ENCODE results near the gene SLC2A1.

The SLC2A1 gene

GRCh38 chr1:42915456-42915855, 43.2 kb downstream of the SLC2A1 start:
- TF ChIP-seq CTCF (IDR thresholded peaks at IDR 0.05; ENCODE audit: insufficient read depth, low read length) (no peak), SPI1 (IDR thresholded peaks at IDR 0.05; ENCODE audit: borderline replicate concordance, low read depth) (no peak), REST (IDR thresholded peaks at IDR 0.05; ENCODE audit: insufficient replicate concordance, low read depth) (no peak), POLR2AphosphoS5 (IDR thresholded peaks at IDR 0.05; ENCODE audit: low read depth) (no peak)
- no peak for DNase-seq (ENCODE audit: low read depth in 1 of 2, low spot score in 1 of 2)
- Histone ChIP-seq H3K27ac (replicated peaks) (no peak overlapping the region), H3K27me3 (ENCODE audit: insufficient read depth, poor library complexity, severe bottlenecking) (no peaks in the 10 kb centered on the region), H3K4me3 (replicated peaks; ENCODE audit: insufficient read depth, low read length) (no peak overlapping the region)

- Histone ChIP-seq H3K4me3 (replicated peaks; ENCODE audit: insufficient read depth, low read length) (no peak overlapping the region), H3K27me3 (ENCODE audit: insufficient read depth, poor library complexity, severe bottlenecking) (no peaks in the 10 kb centered on the region), H3K27ac (replicated peaks) (no peak overlapping the region)
- DNase-seq (ENCODE audit: low read depth in 1 of 2, low spot score in 1 of 2), result no peak
- TF ChIP-seq REST (IDR thresholded peaks at IDR 0.05; ENCODE audit: insufficient replicate concordance, low read depth) (no peak), SPI1 (IDR thresholded peaks at IDR 0.05; ENCODE audit: borderline replicate concordance, low read depth) (no peak), CTCF (IDR thresholded peaks at IDR 0.05; ENCODE audit: insufficient read depth, low read length) (no peak), GABPA (IDR thresholded peaks at IDR 0.05; ENCODE audit: low read depth) (no peak), POLR2AphosphoS5 (IDR thresholded peaks at IDR 0.05; ENCODE audit: low read depth) (no peak)
Measured at GRCh38 chr1:42914092-42914627, 44.5 kb downstream of the SLC2A1 start.

GRCh38 chr1:42913426-42914091, 45.1 kb downstream of the SLC2A1 start:
- TF ChIP-seq CTCF (IDR thresholded peaks at IDR 0.05; ENCODE audit: insufficient read depth, low read length) (peak; percentile 85), SPI1 (IDR thresholded peaks at IDR 0.05; ENCODE audit: borderline replicate concordance, low read depth) (no peak)
- H3K4me3 ChIP-seq (replicated peaks; ENCODE audit: insufficient read depth, low read length), result no peak overlapping the region
- H3K27ac ChIP-seq (replicated peaks), result no peak overlapping the region
- no peaks in the 10 kb centered on the region for H3K27me3 ChIP-seq (ENCODE audit: insufficient read depth, poor library complexity, severe bottlenecking)
- peak in 1 of 2 experiments; percentile 72 for DNase-seq (ENCODE audit: low read depth in 1 of 2, low spot score in 1 of 2)

GRCh38 chr1:42910985-42911384, 47.7 kb downstream of the SLC2A1 start:
- Histone ChIP-seq H3K27ac (replicated peaks) (no peak overlapping the region), H3K27me3 (ENCODE audit: insufficient read depth, poor library complexity, severe bottlenecking) (no peaks in the 10 kb centered on the region), H3K4me3 (replicated peaks; ENCODE audit: insufficient read depth, low read length) (no peak overlapping the region)
- no peak for DNase-seq (ENCODE audit: low read depth in 1 of 2, low spot score in 1 of 2)
- no peak for TF ChIP-seq GABPA (IDR thresholded peaks at IDR 0.05; ENCODE audit: low read depth)
- TF ChIP-seq POLR2AphosphoS5 (IDR thresholded peaks at IDR 0.05; ENCODE audit: low read depth), result no peak
- no peak for TF ChIP-seq REST (IDR thresholded peaks at IDR 0.05; ENCODE audit: insufficient replicate concordance, low read depth)
- no peak for TF ChIP-seq SPI1 (IDR thresholded peaks at IDR 0.05; ENCODE audit: borderline replicate concordance, low read depth)
- TF ChIP-seq CTCF (IDR thresholded peaks at IDR 0.05; ENCODE audit: insufficient read depth, low read length), result no peak

Data from HL-60 (cell line).